Lung (tissue), 12 donors: ENCODE data around the gene PARD6A. TPM values are rescaled to one million over a fixed set of nuclear protein-coding genes. Genes with fewer than 3 reads are reported as not detected.

Source experiments
- ATAC-seq: fragments of 200-7000 bp; cut with Tn5 transposase; one replicate; pipeline ENCODE4 v1.9.1; 2020; ENCODE audit warnings: moderate number of reproducible peaks; ENCODE audit not compliant: insufficient read depth, low FRiP score
- DNase-seq, 3 donors: peaks; one replicate each; pipeline ENCODE4 v3.0.0-alpha.2; 2013 to 2017
- H3K27ac ChIP-seq, 2 donors: one replicate each; pipeline ENCODE4 v1.5.1; 2013; ENCODE audit warnings: mild to moderate bottlenecking in 2 of 2, moderate library complexity in 2 of 2, control low read depth in 1 of 2, inconsistent platforms in 1 of 2, low read depth in 1 of 2, low read length in 1 of 2
- H3K27me3 ChIP-seq, 3 donors: one replicate each; pipeline ENCODE4 v1.5.1; 2013; ENCODE audit warnings: low read length in 2 of 3; ENCODE audit not compliant: control insufficient read depth in 3 of 3, insufficient read depth in 3 of 3
- H3K36me3 ChIP-seq, 4 donors: one replicate each; pipeline ENCODE4 v1.5.1; 2013; ENCODE audit warnings: low read length in 4 of 4, mild to moderate bottlenecking in 1 of 4, moderate library complexity in 1 of 4; ENCODE audit not compliant: control insufficient read depth in 4 of 4, insufficient read depth in 4 of 4
- H3K4me1 ChIP-seq, 5 donors: one replicate each; pipeline ENCODE4 v1.5.1; 2013; ENCODE audit warnings: low read length in 5 of 5, mild to moderate bottlenecking in 2 of 5, moderate library complexity in 1 of 5; ENCODE audit not compliant: control insufficient read depth in 5 of 5, insufficient read depth in 5 of 5
- H3K4me3 ChIP-seq: one replicate; pipeline ENCODE4 v1.5.1; 2013; ENCODE audit warnings: mild to moderate bottlenecking, control low read depth, moderate library complexity
- H3K9ac ChIP-seq, 2 donors: one replicate each; pipeline ENCODE4 v1.5.1; 2013; ENCODE audit warnings: low read length in 2 of 2, control low read depth in 1 of 2; ENCODE audit not compliant: insufficient read depth in 1 of 2
- H3K9me3 ChIP-seq, 4 donors: one replicate each; pipeline ENCODE4 v1.5.1; 2013; ENCODE audit warnings: low read length in 3 of 4, mild to moderate bottlenecking in 1 of 4, moderate library complexity in 1 of 4; ENCODE audit not compliant: control insufficient read depth in 4 of 4, insufficient read depth in 3 of 4
- CTCF ChIP-seq: IDR thresholded peaks from 2 replicates; pipeline ENCODE4 v1.5.1; 2012; ENCODE audit warnings: mild to moderate bottlenecking; ENCODE audit errors: control extremely low read depth, extremely low read depth
- WGBS, 2 donors: extraction: QIAGEN DNeasy Blood & Tissue Kit; methylation state at CpG; one replicate each; pipeline ENCODE4 v1.1.7; 2013; 5-methylcytosine and 5-hydroxymethylcytosine counted together
- polyA plus RNA-seq, 2 donors: library from polyadenylated mRNA; stranded (reverse); fragments of 200-250 nt; gene quantifications; one replicate each; pipeline ENCODE4 v1.2.1, GENCODE V29; 2013
- total RNA-seq, 2 donors: library from RNA; depleted of rRNA in 1 of 2; stranded (reverse); fragments of >200 nt in 1 of 2; gene quantifications; one replicate each; pipeline ENCODE4 v1.2.1, GENCODE V29; 2014 to 2021
- donor health status: control.
- donor health status: control.
- donor health status: Bipolar disorder and iron deficiency.
- donor health status: healthy.
- donor health status: DM: yes; HTN: yes; CAD: no.

The PARD6A gene
- total and polyA plus RNA-seq, 4 donors: 1.4 to 6.2 (median 4.7) TPM

GRCh38 chr16:67647111-67647651 lies 13.6 kb upstream of the PARD6A start:
- Histone ChIP-seq H3K4me1 (peaks cover 0 to 4% (median 0%) of the 10 kb centered on the region in 5 donors), H3K36me3 (no peaks in the 10 kb centered on the region), H3K27ac (no peak overlapping the region), H3K4me3 (no peak overlapping the region), H3K9me3 (no peaks in the 10 kb centered on the region), H3K9ac (no peak overlapping the region), H3K27me3 (peaks cover 0 to 53% (median 51%) of the 10 kb centered on the region in 3 donors)
- no peak for TF ChIP-seq CTCF
- WGBS, 2 donors: 84 to 91% methylated on average over 15 of the region's 15 CpGs
- no peak for DNase-seq
- no peak for ATAC-seq

- no peak for DNase-seq
- H3K4me3 ChIP-seq: no peak overlapping the region
- peaks cover 0 to 3% (median 0%) of the 10 kb centered on the region in 5 donors for H3K4me1 ChIP-seq
- 86 to 90% methylated on average over 11 to 13 of the region's 13 CpGs for WGBS, 2 donors
- no peaks in the 10 kb centered on the region for H3K9me3 ChIP-seq
- no peaks in the 10 kb centered on the region for H3K36me3 ChIP-seq
- no peak overlapping the region for H3K27ac ChIP-seq
- no peak for TF ChIP-seq CTCF
- H3K9ac ChIP-seq: no peak overlapping the region
- H3K27me3 ChIP-seq: peaks cover 0 to 56% (median 54%) of the 10 kb centered on the region in 3 donors
- no peak for ATAC-seq
These were observed 13.1 kb upstream of the PARD6A start for GRCh38 chr16:67647681-67648080.

GRCh38 chr16:67648088-67648763 lies 12.5 kb upstream of the PARD6A start:
- no peak overlapping the region for H3K27ac ChIP-seq
- peak in 1 of 3 donors; percentile 12 for DNase-seq
- H3K4me1 ChIP-seq: peaks cover 0 to 4% (median under 1%) of the 10 kb centered on the region in 5 donors
- H3K4me3 ChIP-seq: no peak overlapping the region
- no peak for ATAC-seq
- no peak for TF ChIP-seq CTCF
- WGBS, 2 donors: 51 to 77% methylated on average over 56 to 65 of the region's 65 CpGs
- no peaks in the 10 kb centered on the region for H3K36me3 ChIP-seq
- H3K9ac ChIP-seq: no peak overlapping the region
- H3K9me3 ChIP-seq: no peaks in the 10 kb centered on the region
- H3K27me3 ChIP-seq: peaks cover 0 to 56% (median 56%) of the 10 kb centered on the region in 3 donors
